ENCODE data around the gene AP2A2. TPM values are rescaled to one million over a fixed set of nuclear protein-coding genes. Genes with fewer than 3 reads are reported as not detected.

AP2A2 gene
- total and polyA plus RNA-seq, 2 of the 4 experiments (the other 2 are of a cell fraction), result 19.9 to 49.0 TPM

DNA sequence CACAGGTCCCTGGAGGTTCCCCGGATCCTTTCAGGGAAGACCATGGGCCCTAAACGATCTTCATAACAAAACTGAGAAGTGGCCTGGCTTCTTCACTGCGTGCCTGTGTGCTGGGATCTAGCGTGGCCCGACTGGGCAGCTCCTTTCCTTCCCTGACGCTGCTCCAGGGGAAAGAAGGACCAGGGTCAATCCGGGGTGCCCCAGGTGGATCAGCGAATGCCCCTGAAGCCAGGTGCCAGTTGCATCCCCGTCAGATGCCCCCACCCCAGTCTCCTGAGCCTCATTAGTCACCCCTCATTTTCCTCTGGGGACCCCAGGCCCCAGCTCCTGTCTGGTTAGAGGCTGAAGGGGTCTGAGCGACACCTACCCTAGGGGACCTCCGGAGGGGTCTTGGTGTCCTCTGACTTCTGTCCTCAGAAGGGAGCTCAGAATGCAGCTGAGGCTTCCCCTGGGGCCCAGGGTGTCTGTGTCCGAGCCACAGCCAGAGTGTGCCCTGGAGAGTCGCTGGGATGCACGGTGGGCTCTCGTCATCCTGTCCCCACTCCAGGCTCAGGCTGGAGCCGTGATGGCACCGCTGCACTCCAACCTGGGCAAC is 129.5 kb downstream of the AP2A2 start:
- H3K23ac ChIP-seq (ENCODE audit: low read depth, low read length), result no peak overlapping the region
- H2BK5ac ChIP-seq (ENCODE audit: low read depth, low read length, poor library complexity, severe bottlenecking), result no peak overlapping the region
- no peak overlapping the region for H2BK20ac ChIP-seq (ENCODE audit: low read depth, low read length)
- no peak overlapping the region for H2BK15ac ChIP-seq (ENCODE audit: low read depth, low read length)
- H3K14ac ChIP-seq (replicated peaks; ENCODE audit: low read depth, low read length), result no peak overlapping the region
- H3K36me3 ChIP-seq (ENCODE audit: control insufficient read depth, insufficient read depth, low read length), result no peaks in the 10 kb centered on the region
- H4K91ac ChIP-seq (ENCODE audit: insufficient read depth, low read depth, low read length), result no peak overlapping the region
- H3K4me3 ChIP-seq (ENCODE audit: insufficient read depth, low read depth, low read length), result no peak overlapping the region
- no peak overlapping the region for H3K56ac ChIP-seq (ENCODE audit: extremely low read depth, insufficient read depth, low read length)
- in situ Hi-C loops (cut with MboI; ENCODE audit: low sequenced_read_pairs), result no loop called here
- POLR2A ChIA-PET (ENCODE audit: unreplicated experiment), result no interaction called here
- intact Hi-C loops (cut with micrococcal nuclease), result loop anchor here (10.0 kb wide), 1 partner anchor 210 kb away; the partner anchor contains the start of genes POLR2L and TSPAN4
- no peak overlapping the region for H3K4me2 ChIP-seq (ENCODE audit: low read depth, low read length)
- H3K27ac ChIP-seq (ENCODE audit: insufficient read depth, low read length), result no peak overlapping the region
- H2BK120ac ChIP-seq (ENCODE audit: low read depth, low read length), result no peak overlapping the region
- no peak for DNase-seq
- H3K9me3 ChIP-seq (ENCODE audit: control insufficient read depth, insufficient read depth, low read length), result no peaks in the 10 kb centered on the region
- no peak overlapping the region for H2AK9ac ChIP-seq (replicated peaks; ENCODE audit: low read depth, low read length, poor library complexity)
- no peak for ATAC-seq (ENCODE audit: low read depth)
- peaks cover 3% of the 10 kb centered on the region; the same call in 1 of the 2 replicates for H3K27me3 ChIP-seq (ENCODE audit: control insufficient read depth, insufficient read depth, low read length)
- no peak overlapping the region for H2AK5ac ChIP-seq (ENCODE audit: low read depth, low read length)
- WGBS, 2 experiments (ENCODE audit: extremely low coverage in 2 of 2, insufficient read length in 1 of 2), result 77% methylated on average over 10 of the region's 17 CpGs; no CpG with 5 or more reads in 1 of the 2 experiments
- H3K18ac ChIP-seq (ENCODE audit: low read depth, low read length), result no peak overlapping the region
- BruUV-seq (replicated peaks), result no TSS peak
- H3K9me1 ChIP-seq (ENCODE audit: insufficient read depth, low read length), result no peaks in the 10 kb centered on the region
- no peak overlapping the region for H2AFZ ChIP-seq (replicated peaks; ENCODE audit: low read length, poor library complexity)
- H4K5ac ChIP-seq (ENCODE audit: low read depth, low read length), result no peak overlapping the region
- dilution Hi-C loops (cut with HindIII; ENCODE audit: low sequenced_read_pairs, unreplicated experiment), result no loop called here
- TF ChIP-seq MAZ (IDR thresholded peaks at IDR 0.05; ENCODE audit: borderline replicate concordance, low read depth, low read length) (no peak), MAFK (IDR thresholded peaks at IDR 0.05; ENCODE audit: low read depth, low read length) (no peak), MXI1 (IDR thresholded peaks at IDR 0.05; ENCODE audit: borderline replicate concordance, low read depth, low read length) (no peak)
- TF ChIP-seq, protein P1, sequence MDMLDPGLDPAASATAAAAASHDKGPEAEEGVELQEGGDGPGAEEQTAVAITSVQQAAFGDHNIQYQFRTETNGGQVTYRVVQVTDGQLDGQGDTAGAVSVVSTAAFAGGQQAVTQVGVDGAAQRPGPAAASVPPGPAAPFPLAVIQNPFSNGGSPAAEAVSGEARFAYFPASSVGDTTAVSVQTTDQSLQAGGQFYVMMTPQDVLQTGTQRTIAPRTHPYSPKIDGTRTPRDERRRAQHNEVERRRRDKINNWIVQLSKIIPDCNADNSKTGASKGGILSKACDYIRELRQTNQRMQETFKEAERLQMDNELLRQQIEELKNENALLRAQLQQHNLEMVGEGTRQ (IDR thresholded peaks at IDR 0.05; ENCODE audit: low read depth, low read length), result no peak
- H4K8ac ChIP-seq (ENCODE audit: low read depth in 2 of 2, low read length in 2 of 2), result no peak overlapping the region
- H3K4ac ChIP-seq (ENCODE audit: low read depth, low read length), result no peak overlapping the region
- no peaks in the 10 kb centered on the region for H3K79me1 ChIP-seq (ENCODE audit: low read depth in 1 of 2, low read length in 2 of 2)
- H3K4me1 ChIP-seq (ENCODE audit: control insufficient read depth, insufficient read depth, low read length), result peaks cover 5% of the 10 kb centered on the region; the same call in 1 of the 2 replicates
- H3K9ac ChIP-seq (ENCODE audit: low read depth, low read length), result no peak overlapping the region
- CTCF ChIA-PET, result no interaction called here
- no peaks in the 10 kb centered on the region for H4K20me1 ChIP-seq (ENCODE audit: insufficient read depth, low read length)

Measured in IMR-90 (cell line).